Body of pancreas (tissue), 4 donors: Measurements from ENCODE around the gene SBNO2. TPM values are rescaled to one million over a fixed set of nuclear protein-coding genes. Genes with fewer than 3 reads are reported as not detected.
A peak's percentile ranks its signal among the peaks of the same experiment; 100 is the strongest.

Experiments used
- ATAC-seq: fragments of 150-250 bp; one replicate; pipeline ENCODE4 v1.9.1; 2016
- DNase-seq, 4 donors: peaks; one replicate each; pipeline ENCODE4 v3.0.0-alpha.2; 2019
- H3K27ac ChIP-seq, 4 donors: fragments of 200-600 bp; sonication (generic); 1 replicate in 3 of 4; 2 replicates in 1 of 4; pipeline versions ENCODE4 v1.5.1 to v1.6.1; 2016 to 2019; ENCODE audit warnings: mild to moderate bottlenecking in 1 of 4, mixed read lengths in 1 of 4, moderate library complexity in 1 of 4
- H3K27me3 ChIP-seq, 2 donors: fragments of 200-600 bp; sonication (generic); one replicate each; pipeline ENCODE4 v1.6.0; 2016; ENCODE audit warnings: mild to moderate bottlenecking in 1 of 2
- H3K36me3 ChIP-seq, 2 donors: fragments of 200-600 bp; sonication (generic); replicated peaks in 1 of 2; 2 replicates each; pipeline ENCODE4 v1.5.1; 2016; ENCODE audit warnings: low read depth in 2 of 2; ENCODE audit not compliant: insufficient read depth in 1 of 2
- H3K4me1 ChIP-seq: fragments of 200-600 bp; sonication (generic); one replicate; pipeline ENCODE4 v1.6.0; 2016
- H3K4me3 ChIP-seq, 2 donors: fragments of 200-600 bp; sonication (generic); 1 replicate in 1 of 2; 2 replicates in 1 of 2; pipeline ENCODE4 v1.5.1; 2016 to 2019
- H3K9me3 ChIP-seq, 3 donors: fragments of 200-600 bp; sonication (generic); 1 replicate in 2 of 3; 2 replicates in 1 of 3; pipeline ENCODE4 v1.5.1; 2016
- POLR2A ChIP-seq, 3 donors: fragments of 450-650 bp; IDR thresholded peaks; one replicate each; pipeline ENCODE4 v1.6.1; 2016; ENCODE audit warnings: antibody characterized with exemption in 3 of 3, mild to moderate bottlenecking in 2 of 3
- WGBS, 2 donors: methylation state at CpG; one replicate each; pipeline ENCODE4 v1.1.5; 2017; 5-methylcytosine and 5-hydroxymethylcytosine counted together
- intact Hi-C: fragments of 100-400 bp; cut with DNase I; formaldehyde crosslinking; loops from one replicate; pipeline ENCODE4 v1.15.1; 2023
- total RNA-seq, 2 donors: library from RNA; depleted of rRNA; stranded (reverse); fragments of >200 nt; gene quantifications; one replicate each; pipeline ENCODE4 v1.1.0, GENCODE V29; 2016
- TF ChIP-seq, protein P1 (sequence below), 7 experiments: fragments of 450-650 bp in 4 of 7; fragments of 200-600 bp in 3 of 7; sonication (generic) in 3 of 7; IDR thresholded peaks; one replicate each; pipeline ENCODE4 v1.5.1; 2016 to 2019; ENCODE audit warnings: antibody characterized with exemption in 7 of 7

The SBNO2 gene
- total RNA-seq, 2 donors from 2014 or later: 14.0 to 30.7 TPM

DNA sequence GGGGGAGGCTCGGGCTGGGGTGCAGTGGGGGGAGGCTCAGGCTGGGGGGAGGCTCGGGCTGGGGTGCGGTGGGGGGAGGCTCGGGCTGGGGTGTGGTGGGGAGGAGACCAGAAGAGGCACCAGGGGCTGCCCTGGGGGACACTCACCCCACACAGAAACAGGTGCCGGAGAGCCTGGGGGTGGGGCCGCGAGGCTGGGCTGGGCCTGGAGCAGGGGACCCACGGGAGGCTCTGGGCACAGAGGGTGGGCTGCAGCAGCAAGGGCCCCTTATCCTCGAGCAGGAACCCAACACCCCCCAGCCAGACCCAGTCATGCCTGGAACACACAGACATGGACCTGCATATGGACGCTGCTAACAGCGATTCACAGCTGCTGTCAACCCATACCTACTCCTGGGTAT, 35.9 kb downstream of the SBNO2 start:
- Histone ChIP-seq H3K36me3 (no peaks in the 10 kb centered on the region), H3K4me1 (peaks cover 9% of the 10 kb centered on the region), H3K27me3 (no peaks in the 10 kb centered on the region), H3K4me3 (no peak overlapping the region), H3K27ac (no peak overlapping the region), H3K9me3 (no peaks in the 10 kb centered on the region)
- no peak for DNase-seq
- no peak for ATAC-seq
- TF ChIP-seq POLR2A (IDR thresholded peaks at IDR 0.05): no peak
- TF ChIP-seq, protein P1, sequence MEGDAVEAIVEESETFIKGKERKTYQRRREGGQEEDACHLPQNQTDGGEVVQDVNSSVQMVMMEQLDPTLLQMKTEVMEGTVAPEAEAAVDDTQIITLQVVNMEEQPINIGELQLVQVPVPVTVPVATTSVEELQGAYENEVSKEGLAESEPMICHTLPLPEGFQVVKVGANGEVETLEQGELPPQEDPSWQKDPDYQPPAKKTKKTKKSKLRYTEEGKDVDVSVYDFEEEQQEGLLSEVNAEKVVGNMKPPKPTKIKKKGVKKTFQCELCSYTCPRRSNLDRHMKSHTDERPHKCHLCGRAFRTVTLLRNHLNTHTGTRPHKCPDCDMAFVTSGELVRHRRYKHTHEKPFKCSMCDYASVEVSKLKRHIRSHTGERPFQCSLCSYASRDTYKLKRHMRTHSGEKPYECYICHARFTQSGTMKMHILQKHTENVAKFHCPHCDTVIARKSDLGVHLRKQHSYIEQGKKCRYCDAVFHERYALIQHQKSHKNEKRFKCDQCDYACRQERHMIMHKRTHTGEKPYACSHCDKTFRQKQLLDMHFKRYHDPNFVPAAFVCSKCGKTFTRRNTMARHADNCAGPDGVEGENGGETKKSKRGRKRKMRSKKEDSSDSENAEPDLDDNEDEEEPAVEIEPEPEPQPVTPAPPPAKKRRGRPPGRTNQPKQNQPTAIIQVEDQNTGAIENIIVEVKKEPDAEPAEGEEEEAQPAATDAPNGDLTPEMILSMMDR (IDR thresholded peaks at IDR 0.05): no peak
- intact Hi-C loops: no loop called here
- 81 to 93% methylated on average over 3 to 4 of the region's 11 CpGs for WGBS, 2 donors

DNA sequence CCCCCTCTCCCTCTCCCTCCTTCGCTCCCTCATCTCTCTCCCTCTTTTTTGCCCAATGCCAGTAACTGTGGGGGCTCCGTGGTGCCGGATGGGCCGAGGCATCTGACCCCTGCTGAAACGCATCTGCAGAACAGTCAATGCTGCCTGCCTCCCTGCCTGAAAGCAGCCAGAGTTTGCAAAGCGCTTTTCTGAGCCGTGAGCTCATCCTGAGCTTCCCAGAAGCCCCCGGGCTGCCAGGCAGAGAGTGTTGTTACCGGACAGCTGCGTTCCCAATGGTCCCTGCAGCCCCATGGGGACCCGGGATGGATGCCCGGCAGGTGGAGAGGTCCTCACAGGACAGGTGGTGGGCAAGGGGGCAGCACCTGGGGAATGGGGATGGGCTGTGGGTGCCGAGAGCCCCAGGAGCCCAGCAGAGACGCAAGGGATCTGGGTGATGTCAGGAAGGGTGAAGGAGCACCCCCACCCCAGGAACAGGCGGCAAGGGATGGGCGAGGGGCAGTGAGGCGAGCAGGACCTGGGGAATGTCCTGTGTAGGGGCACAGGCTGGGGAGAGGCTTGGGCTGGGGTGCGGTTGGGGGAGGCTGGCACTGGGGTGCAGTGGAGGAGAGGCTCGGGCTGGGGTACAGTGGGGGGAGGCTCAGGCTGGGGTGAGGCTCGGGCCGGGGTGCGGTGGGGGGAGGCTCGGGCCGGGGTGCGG, 37.3 kb downstream of the SBNO2 start:
- Histone ChIP-seq H3K27ac (no peak overlapping the region), H3K9me3 (no peaks in the 10 kb centered on the region), H3K27me3 (no peaks in the 10 kb centered on the region), H3K4me1 (peaks cover 18% of the 10 kb centered on the region), H3K4me3 (no peak overlapping the region), H3K36me3 (no peaks in the 10 kb centered on the region)
- intact Hi-C loops: no loop called here
- TF ChIP-seq, protein P1 (IDR thresholded peaks at IDR 0.05): no peak
- TF ChIP-seq POLR2A (IDR thresholded peaks at IDR 0.05): no peak
- DNase-seq (no peak), ATAC-seq (no peak)
- 82 to 92% methylated on average over 17 of the region's 25 CpGs for WGBS, 2 donors

DNA sequence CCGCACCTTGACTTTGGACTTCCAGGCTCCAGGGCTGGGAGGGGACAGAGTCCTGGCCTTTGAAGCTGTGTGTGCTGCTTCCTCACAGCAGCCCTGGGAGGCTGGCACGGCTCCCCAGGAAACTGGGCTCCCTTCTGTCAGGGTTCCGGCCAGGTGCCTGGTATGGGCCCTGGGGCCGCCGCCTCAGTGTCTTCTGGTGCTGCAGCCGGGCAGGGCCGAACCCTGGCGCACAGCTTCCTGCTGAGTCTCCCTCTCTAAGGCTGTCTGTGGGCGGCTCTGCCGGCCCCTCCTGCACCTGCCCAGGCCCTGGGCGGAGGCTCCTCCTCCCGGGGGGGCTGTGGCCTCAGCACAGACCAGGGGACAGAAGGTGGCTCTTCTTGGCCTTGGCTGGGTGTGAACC, 37.9 kb downstream of the SBNO2 start:
- peaks cover 18% of the 10 kb centered on the region for H3K4me1 ChIP-seq
- TF ChIP-seq, protein P1 (IDR thresholded peaks at IDR 0.05): no peak
- TF ChIP-seq POLR2A (IDR thresholded peaks at IDR 0.05): no peak
- intact Hi-C loops: no loop called here
- no peak for DNase-seq
- WGBS, 2 donors: 38 to 68% methylated on average over 4 to 11 of the region's 12 CpGs
- no peaks in the 10 kb centered on the region for H3K9me3 ChIP-seq
- H3K36me3 ChIP-seq: no peaks in the 10 kb centered on the region
- H3K4me3 ChIP-seq: no peak overlapping the region
- H3K27me3 ChIP-seq: no peaks in the 10 kb centered on the region
- H3K27ac ChIP-seq: peak overlapping the region in 1 of 4 donors; percentile 17
- ATAC-seq: no peak

DNA sequence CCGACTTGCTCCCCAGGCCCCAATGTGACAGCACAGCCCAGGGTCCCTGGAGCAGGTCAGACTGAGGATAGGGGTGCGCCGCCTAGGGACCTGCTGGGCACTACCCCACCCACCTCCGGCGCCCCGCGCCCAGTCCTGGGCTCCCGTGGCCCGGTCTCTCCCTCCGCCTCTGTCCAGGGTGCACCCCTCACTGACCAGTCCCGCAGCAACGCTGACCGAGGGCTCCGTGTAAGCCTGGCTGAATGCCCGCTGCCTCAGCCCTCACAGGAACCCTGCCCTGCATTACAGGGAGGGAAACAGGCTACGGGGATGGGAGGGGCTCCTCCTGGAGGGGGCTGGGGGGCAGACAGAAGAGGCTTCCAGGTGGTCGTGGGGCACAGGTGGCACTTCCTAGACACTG, 38.6 kb downstream of the SBNO2 start:
- Histone ChIP-seq H3K27me3 (no peaks in the 10 kb centered on the region), H3K4me1 (peaks cover 24% of the 10 kb centered on the region), H3K27ac (peak overlapping the region in 1 of 4 donors; percentile 17), H3K4me3 (no peak overlapping the region), H3K9me3 (no peaks in the 10 kb centered on the region), H3K36me3 (no peaks in the 10 kb centered on the region)
- no peak for ATAC-seq
- no peak for DNase-seq
- 94 to 95% methylated on average over 12 to 17 of the region's 17 CpGs for WGBS, 2 donors
- TF ChIP-seq POLR2A (IDR thresholded peaks at IDR 0.05): no peak
- TF ChIP-seq, protein P1 (IDR thresholded peaks at IDR 0.05): no peak
- intact Hi-C loops: no loop called here

DNA sequence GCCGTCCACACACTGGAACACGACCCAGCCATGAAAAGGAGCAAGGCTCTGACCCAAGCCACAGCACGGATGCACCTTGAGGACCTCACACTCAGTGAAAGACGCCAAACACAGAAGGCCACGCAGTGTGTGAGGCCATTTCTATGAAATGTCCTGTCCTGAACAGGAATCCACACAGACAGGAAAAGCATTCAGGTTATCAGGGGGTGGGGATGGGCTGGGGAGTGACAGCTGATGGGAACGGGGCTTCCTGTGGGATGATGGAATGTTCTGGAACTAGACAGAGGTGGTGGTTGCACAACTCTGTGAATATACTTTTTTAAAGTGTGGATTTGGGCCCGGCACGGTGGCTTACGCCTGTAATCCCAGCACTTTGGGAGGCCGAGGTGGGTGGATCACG, 39.6 kb downstream of the SBNO2 start:
- H3K4me3 ChIP-seq: no peak overlapping the region
- no peak for ATAC-seq

More for the DNA sequence above, 39.6 kb downstream of the SBNO2 start:
- Histone ChIP-seq H3K27ac (no peak overlapping the region), H3K9me3 (no peaks in the 10 kb centered on the region), H3K36me3 (no peaks in the 10 kb centered on the region), H3K4me1 (peaks cover 27% of the 10 kb centered on the region), H3K27me3 (no peaks in the 10 kb centered on the region)
- no peak for DNase-seq
- 95 to 98% methylated on average over 11 of the region's 11 CpGs for WGBS, 2 donors
- intact Hi-C loops: no loop called here
- TF ChIP-seq, protein P1 (IDR thresholded peaks at IDR 0.05): no peak
- TF ChIP-seq POLR2A (IDR thresholded peaks at IDR 0.05): no peak
